ENCODE measurements around the gene DLL1.

GRCh38 chr6:170280689-170281045, 10.2 kb downstream of the DLL1 start:
- TF ChIP-seq EZH2 (optimal IDR thresholded peaks at IDR 0.05; ENCODE audit: low read depth, low read length) (no peak), CTCF (IDR thresholded peaks at IDR 0.05; ENCODE audit: low read length) (no peak), EZH2phosphoT487 (IDR thresholded peaks at IDR 0.05; ENCODE audit: low read length) (no peak)

Measured in MM.1S (cell line).